ENCODE measurements around the gene TLE2. TPM values are rescaled to one million over a fixed set of nuclear protein-coding genes. Genes with fewer than 3 reads are reported as not detected.
"Not testable (repeated sequence)": the region's sequence is repeated elsewhere in the genome, so short reads cannot be mapped to it uniquely, and the experiment has no call there.

Gene TLE2
- total RNA-seq, 2 experiments from 2014 or later, result 0.24 to 0.57 TPM

DNA sequence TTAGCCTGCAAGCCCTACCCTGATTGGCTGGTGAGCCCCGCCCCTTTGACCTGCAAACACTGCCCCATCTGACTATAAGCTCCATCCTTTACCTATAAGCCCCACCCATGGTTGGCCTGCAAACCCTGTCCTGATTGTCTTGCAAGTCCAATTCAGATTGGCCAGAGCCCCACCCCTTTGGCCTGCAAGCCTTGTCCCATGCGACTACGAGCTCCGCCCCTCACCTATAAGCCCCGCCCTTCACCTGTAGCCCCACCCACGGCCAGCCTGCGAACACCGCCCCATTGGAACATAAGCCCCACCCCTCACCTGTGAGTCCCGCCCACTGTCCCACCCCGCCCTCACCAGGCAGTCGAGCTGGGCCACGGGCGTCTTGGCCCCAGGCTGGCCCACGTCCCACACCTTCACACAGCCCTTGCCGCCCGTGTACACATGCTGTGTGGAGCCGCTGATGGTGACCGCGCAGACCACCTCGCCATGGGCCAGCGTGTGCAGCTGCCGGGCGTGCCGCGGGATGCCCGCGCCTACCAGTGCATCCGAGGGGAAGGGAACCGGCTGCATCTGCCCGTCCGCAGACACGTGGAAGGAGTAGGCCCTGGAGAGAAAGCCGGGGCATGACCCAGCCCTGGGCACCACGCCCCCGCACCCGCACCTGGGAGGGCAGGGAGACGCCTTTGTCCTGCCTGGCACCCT is 22.9 kb downstream of the TLE2 start:
- CTCF ChIA-PET, result interaction anchor here (1.3 kb wide), 1 partner anchor 56 kb away, joined by 5 read pairs; no protein-coding TSS in a partner anchor
- H3K36me3 Mint-ChIP-seq (ENCODE audit: low read depth), result no peaks in the 10 kb centered on the region
- ATAC-seq, result peak; percentile 23

DNA sequence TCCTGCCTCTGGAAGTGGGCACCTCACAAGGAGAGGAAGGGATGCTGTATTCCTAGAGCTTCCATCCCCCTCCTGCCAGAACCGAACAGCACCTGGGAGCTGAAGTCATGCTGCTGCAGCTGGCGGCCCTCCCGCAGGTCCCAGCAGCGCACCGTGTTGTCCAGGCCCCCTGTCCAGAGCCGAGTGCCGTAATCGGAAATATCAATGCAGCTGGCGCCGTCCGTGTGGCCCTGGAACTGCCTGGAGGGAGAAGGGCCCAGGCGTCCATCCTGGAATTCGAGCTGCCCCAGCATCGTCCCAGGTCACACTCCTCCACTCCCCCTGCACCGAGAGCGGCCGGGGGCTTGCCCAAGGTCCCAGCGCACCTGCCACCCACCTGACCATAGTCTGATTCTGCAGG is 23.7 kb downstream of the TLE2 start:
- Mint-ChIP-seq H3K4me1 (ENCODE audit: low read depth) (no peaks in the 10 kb centered on the region), H3K27me3 (ENCODE audit: low read depth) (no peaks in the 10 kb centered on the region), H3K36me3 (ENCODE audit: low read depth) (no peaks in the 10 kb centered on the region), H3K4me3 (no peak overlapping the region), H3K27ac (no peak overlapping the region), H3K9me3 (ENCODE audit: insufficient read depth) (no peaks in the 10 kb centered on the region)
- DNase-seq (no peak), ATAC-seq (no peak)
- CTCF ChIA-PET, result interaction anchor here (1.3 kb wide), 1 partner anchor 55 kb away, joined by 5 read pairs; no protein-coding TSS in a partner anchor
- POLR2A ChIA-PET, result interaction anchor here (0.8 kb wide), 1 partner anchor 47 kb away, joined by 3 read pairs; no protein-coding TSS in a partner anchor

More for the DNA sequence above, 22.9 kb downstream of the TLE2 start:
- DNase-seq, result peak; percentile 38
- H3K27ac Mint-ChIP-seq, result no peak overlapping the region
- H3K9me3 Mint-ChIP-seq (ENCODE audit: insufficient read depth), result no peaks in the 10 kb centered on the region
- H3K4me1 Mint-ChIP-seq (ENCODE audit: low read depth), result no peaks in the 10 kb centered on the region
- POLR2A ChIA-PET, result no interaction called here
- H3K4me3 Mint-ChIP-seq, result no peak overlapping the region
- no peaks in the 10 kb centered on the region for H3K27me3 Mint-ChIP-seq (ENCODE audit: low read depth)

DNA sequence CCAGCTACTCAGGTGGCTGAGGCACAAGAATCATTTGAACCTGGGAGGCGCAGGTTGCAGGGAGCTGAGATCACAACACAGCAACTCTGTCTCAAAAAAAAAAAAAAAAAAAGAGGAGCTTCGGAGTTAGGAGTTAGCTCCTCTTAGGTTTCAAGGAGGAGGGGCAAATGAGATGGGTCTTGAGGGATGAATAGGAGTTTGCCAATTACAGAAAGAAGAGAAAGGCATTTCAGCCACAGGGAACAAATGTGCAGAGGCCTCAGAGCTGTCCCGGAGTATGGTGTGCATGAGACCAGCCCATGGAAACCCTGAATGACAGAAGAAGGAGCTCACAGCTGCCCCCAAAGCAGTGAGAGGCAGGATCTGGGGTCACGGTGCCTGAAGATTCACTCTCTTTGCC is 24.6 kb downstream of the TLE2 start:
- no peak for ATAC-seq
- ChIA-PET CTCF (interaction anchor here (1.3 to 1.6 kb wide), 3 partner anchors 99 to 246 kb away, joined by 3 to 5 read pairs (median 4); no protein-coding TSS in a partner anchor), POLR2A (interaction anchor here (0.8 kb wide), 1 partner anchor 48 kb away, joined by 3 read pairs; no protein-coding TSS in a partner anchor)
- H3K4me1 Mint-ChIP-seq (ENCODE audit: low read depth), result no peaks in the 10 kb centered on the region
- no peak overlapping the region for H3K27ac Mint-ChIP-seq
- no peak overlapping the region for H3K4me3 Mint-ChIP-seq
- H3K36me3 Mint-ChIP-seq (ENCODE audit: low read depth), result no peaks in the 10 kb centered on the region
- H3K9me3 Mint-ChIP-seq (ENCODE audit: insufficient read depth), result no peaks in the 10 kb centered on the region
- no peaks in the 10 kb centered on the region for H3K27me3 Mint-ChIP-seq (ENCODE audit: low read depth)
- no peak for DNase-seq

DNA sequence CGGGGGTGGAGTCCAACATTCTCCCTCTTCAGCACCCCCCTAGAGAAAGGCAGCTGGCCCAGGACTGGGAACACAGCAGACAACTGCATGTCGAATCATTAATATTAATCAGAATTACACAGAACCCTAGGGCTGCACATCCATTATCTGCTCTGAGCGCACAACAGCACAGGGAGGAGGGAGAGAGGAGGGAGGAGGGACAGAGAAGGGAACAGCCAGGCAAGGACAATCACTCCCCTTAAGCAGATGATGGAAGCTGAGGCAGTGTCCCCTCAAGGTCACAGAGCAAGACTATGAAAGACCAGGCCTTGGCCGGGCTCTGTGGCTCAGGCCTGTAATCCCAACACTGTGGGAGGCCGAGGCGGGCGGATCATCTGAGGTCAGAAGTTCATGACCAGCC is 26.0 kb downstream of the TLE2 start:
- CTCF ChIA-PET, result no interaction called here
- H3K4me1 Mint-ChIP-seq (ENCODE audit: low read depth), result no peaks in the 10 kb centered on the region

DNA sequence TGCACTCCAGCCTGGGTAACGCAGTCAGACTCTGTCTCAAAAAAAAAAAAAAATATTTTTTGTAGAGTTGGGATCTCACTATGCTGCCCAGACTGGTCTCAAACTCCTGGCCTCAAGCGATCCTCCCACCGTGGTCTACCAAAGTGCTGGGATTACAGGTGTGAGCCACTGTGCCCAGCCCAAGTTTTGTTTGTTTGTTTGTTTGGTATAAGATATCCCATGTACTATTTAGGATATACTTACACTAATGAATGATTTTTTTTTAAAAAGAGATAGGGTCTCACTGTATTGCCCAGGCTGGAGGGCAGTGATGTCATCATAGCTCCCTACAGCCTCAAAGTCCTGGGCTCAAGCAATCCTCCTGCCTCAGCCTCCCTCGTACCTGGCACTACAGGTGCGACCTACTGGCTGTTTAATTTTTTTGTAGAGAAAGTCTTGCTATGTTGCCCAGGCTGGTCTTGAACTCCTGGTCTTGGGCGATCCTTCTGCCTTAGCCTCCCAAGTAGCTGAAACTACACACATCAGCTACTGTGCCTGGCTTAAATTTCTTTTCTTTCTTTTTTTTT is 27.8 kb downstream of the TLE2 start:
- Mint-ChIP-seq H3K4me1 (ENCODE audit: low read depth) (no peaks in the 10 kb centered on the region), H3K27me3 (ENCODE audit: low read depth) (no peaks in the 10 kb centered on the region), H3K36me3 (ENCODE audit: low read depth) (no peaks in the 10 kb centered on the region), H3K9me3 (ENCODE audit: insufficient read depth) (no peaks in the 10 kb centered on the region), H3K27ac (no peak overlapping the region), H3K4me3 (no peak overlapping the region)
- DNase-seq, result no peak
- CTCF ChIA-PET, result no interaction called here
- no peak for ATAC-seq
- POLR2A ChIA-PET, result no interaction called here

More for the DNA sequence above, 26.0 kb downstream of the TLE2 start:
- H3K27ac Mint-ChIP-seq, result no peak overlapping the region
- no peaks in the 10 kb centered on the region for H3K27me3 Mint-ChIP-seq (ENCODE audit: low read depth)
- H3K36me3 Mint-ChIP-seq (ENCODE audit: low read depth), result no peaks in the 10 kb centered on the region
- ATAC-seq, result no peak
- DNase-seq, result no peak
- POLR2A ChIA-PET, result interaction anchor here (0.6 kb wide), 1 partner anchor 36 kb away, joined by 4 read pairs; no protein-coding TSS in a partner anchor
- H3K9me3 Mint-ChIP-seq (ENCODE audit: insufficient read depth), result no peaks in the 10 kb centered on the region
- no peak overlapping the region for H3K4me3 Mint-ChIP-seq

DNA sequence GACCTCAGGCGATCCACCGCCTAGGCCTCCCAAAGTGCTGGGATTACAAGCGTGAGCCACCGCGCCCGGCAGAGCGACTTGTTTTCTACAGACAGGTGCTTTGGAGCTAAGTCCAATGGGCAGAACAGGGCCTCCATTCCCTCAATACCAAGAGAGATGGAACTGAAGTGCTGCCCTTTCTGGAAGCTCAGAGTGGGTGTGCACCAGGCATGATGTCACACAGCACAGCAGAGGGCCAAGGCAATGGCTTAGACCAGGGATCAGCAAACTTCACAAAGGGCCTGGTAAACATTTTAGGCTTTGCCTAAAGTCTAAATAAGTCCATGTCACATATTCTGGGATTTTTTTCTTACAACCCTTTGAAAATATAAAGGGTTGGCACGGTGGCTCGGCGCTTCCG is 30.4 kb downstream of the TLE2 start:
- DNase-seq (no peak), ATAC-seq (no peak)
- Mint-ChIP-seq H3K9me3 (ENCODE audit: insufficient read depth) (no peaks in the 10 kb centered on the region), H3K4me3 (no peak overlapping the region), H3K4me1 (ENCODE audit: low read depth) (no peaks in the 10 kb centered on the region), H3K27me3 (ENCODE audit: low read depth) (peaks cover 2% of the 10 kb centered on the region), H3K36me3 (ENCODE audit: low read depth) (no peaks in the 10 kb centered on the region), H3K27ac (no peak overlapping the region)
- POLR2A ChIA-PET, result no interaction called here
- CTCF ChIA-PET, result no interaction called here

DNA sequence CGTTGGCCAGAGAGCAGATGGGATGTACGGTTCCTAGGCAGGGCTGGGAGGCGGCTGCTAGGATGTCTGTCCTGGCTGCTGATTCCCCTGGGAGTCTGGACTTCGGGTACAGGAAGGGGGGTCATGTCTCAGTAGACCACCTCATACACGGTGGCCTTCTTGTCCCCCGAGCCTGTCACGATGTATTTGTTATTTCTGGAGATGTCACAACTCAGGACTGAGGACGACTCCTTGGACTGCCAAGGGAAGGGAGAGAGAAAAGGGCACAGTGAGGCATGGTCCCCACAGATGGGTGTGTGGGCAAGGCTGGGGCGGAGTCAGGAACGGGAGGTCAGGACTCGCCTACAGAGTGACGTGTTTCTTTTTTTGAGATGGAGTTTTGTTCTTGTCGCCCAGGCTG is 31.4 kb downstream of the TLE2 start:
- ChIA-PET POLR2A (no interaction called here), CTCF (no interaction called here)
- DNase-seq, result no peak
- no peak overlapping the region for H3K27ac Mint-ChIP-seq
- H3K9me3 Mint-ChIP-seq (ENCODE audit: insufficient read depth), result no peaks in the 10 kb centered on the region
- H3K4me1 Mint-ChIP-seq (ENCODE audit: low read depth), result no peaks in the 10 kb centered on the region
- ATAC-seq, result no peak
- peaks cover 2% of the 10 kb centered on the region for H3K27me3 Mint-ChIP-seq (ENCODE audit: low read depth)
- H3K36me3 Mint-ChIP-seq (ENCODE audit: low read depth), result no peaks in the 10 kb centered on the region
- no peak overlapping the region for H3K4me3 Mint-ChIP-seq

DNA sequence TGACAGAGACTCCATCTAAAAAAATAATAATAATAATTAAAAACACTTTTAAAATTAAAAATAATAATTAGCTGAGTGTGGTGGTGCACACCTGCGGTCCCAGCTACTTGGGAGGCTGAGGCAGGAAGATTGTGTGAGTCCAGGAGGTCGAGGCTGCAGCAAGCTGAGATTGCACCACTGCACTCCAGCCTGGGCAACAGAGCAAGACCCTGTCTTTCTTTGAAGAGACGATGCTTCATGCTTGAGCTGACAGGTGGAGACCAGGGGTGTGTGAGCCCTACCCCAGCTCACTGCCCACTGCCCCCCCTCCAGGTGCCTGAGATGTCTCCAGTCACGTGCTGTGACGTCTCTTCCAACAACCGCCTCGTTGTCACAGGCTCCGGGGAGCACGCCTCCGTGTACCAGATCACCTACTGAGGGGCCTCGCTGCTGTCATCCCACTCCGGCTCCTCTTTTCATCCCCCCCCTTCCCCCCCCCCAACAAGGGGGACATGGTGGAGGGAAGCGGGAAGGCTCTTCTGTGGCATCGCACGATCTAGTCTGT is 34.4 kb downstream of the TLE2 start:
- ChIA-PET POLR2A (no interaction called here), CTCF (no interaction called here)
- DNase-seq (no peak), ATAC-seq (no peak)
- H3K27ac Mint-ChIP-seq, result no peak overlapping the region
- H3K27me3 Mint-ChIP-seq (ENCODE audit: low read depth), result peaks cover 2% of the 10 kb centered on the region
- H3K9me3 Mint-ChIP-seq (ENCODE audit: insufficient read depth), result no peaks in the 10 kb centered on the region
- no peaks in the 10 kb centered on the region for H3K36me3 Mint-ChIP-seq (ENCODE audit: low read depth)
- no peak overlapping the region for H3K4me3 Mint-ChIP-seq
- no peaks in the 10 kb centered on the region for H3K4me1 Mint-ChIP-seq (ENCODE audit: low read depth)

DNA sequence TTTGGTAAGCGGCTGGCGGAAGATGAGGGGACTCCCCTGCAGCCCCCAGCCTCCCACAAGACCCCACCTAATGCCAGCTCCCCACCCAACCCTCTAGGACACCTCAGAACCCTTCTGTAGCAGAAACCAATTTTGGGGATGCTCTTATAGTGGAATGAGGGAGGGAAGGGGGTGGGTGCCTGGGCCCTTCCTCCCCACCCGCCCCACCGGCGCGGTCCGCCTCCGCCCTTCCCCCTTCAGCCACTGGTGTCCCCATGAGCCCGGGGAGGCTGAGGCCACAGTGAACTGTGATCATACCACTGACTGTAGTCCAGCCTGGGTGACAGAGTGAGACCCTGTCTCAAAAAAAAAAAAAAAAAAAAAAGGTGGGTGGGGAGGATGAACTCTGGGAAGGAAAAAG is 35.5 kb downstream of the TLE2 start:
- Mint-ChIP-seq H3K4me3 (no peak overlapping the region), H3K27me3 (ENCODE audit: low read depth) (peaks cover 2% of the 10 kb centered on the region), H3K9me3 (ENCODE audit: insufficient read depth) (no peaks in the 10 kb centered on the region), H3K27ac (no peak overlapping the region), H3K36me3 (ENCODE audit: low read depth) (no peaks in the 10 kb centered on the region), H3K4me1 (ENCODE audit: low read depth) (no peaks in the 10 kb centered on the region)
- CTCF ChIA-PET, result no interaction called here
- POLR2A ChIA-PET, result no interaction called here
- DNase-seq (no peak), ATAC-seq (no peak)

DNA sequence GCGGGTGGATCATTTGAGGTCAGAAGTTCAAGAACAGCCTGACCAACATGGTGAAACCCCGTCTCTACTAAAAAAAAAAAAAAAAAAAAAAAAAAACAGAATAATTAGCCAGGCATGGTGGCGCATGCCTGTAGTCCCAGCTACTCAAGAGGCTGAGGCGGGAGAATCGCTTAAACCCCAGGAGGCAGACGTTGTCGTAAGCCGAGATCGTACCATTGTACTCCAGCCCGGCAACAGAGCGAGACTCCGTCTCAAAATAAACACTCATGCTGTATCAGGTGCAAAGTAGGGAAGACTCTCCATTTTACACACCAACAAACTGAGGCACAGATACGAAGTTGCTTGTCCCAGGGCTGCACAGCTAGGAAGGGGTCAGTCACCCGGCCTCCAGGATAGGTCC is 36.1 kb downstream of the TLE2 start:
- Mint-ChIP-seq H3K9me3 (ENCODE audit: insufficient read depth) (no peaks in the 10 kb centered on the region), H3K27me3 (ENCODE audit: low read depth) (peaks cover 2% of the 10 kb centered on the region), H3K27ac (no peak overlapping the region), H3K4me3 (no peak overlapping the region), H3K36me3 (ENCODE audit: low read depth) (no peaks in the 10 kb centered on the region), H3K4me1 (ENCODE audit: low read depth) (no peaks in the 10 kb centered on the region)
- ChIA-PET POLR2A (no interaction called here), CTCF (no interaction called here)
- ATAC-seq (no peak), DNase-seq (no peak)

DNA sequence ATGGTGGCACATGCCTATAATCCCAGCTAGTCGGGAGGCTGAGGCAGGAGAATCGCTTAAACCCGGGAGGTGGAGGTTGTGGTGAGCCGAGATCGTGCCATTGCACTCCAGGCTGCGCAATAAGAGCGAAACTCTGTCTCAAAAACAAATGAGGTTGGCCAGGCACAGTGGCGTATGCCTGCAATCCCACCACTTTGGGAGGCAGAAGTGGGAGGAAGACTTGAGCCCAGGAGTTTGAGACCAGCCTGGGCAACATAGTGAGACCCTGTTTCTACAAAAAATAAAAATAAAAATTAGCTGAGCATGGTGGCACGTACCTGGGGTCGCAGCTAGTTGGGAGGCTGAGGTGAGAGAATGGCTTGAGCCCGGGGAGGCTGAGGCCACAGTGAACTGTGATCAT is 36.7 kb downstream of the TLE2 start:
- H3K4me1 Mint-ChIP-seq (ENCODE audit: low read depth); H3K27me3 Mint-ChIP-seq (ENCODE audit: low read depth); H3K9me3 Mint-ChIP-seq (ENCODE audit: insufficient read depth); ATAC-seq; CTCF ChIA-PET; DNase-seq; H3K27ac Mint-ChIP-seq; H3K4me3 Mint-ChIP-seq; H3K36me3 Mint-ChIP-seq (ENCODE audit: low read depth): not testable (repeated sequence)
- POLR2A ChIA-PET, result interaction anchor here (0.7 kb wide), 1 partner anchor 24 kb away, joined by 3 read pairs; no protein-coding TSS in a partner anchor

DNA sequence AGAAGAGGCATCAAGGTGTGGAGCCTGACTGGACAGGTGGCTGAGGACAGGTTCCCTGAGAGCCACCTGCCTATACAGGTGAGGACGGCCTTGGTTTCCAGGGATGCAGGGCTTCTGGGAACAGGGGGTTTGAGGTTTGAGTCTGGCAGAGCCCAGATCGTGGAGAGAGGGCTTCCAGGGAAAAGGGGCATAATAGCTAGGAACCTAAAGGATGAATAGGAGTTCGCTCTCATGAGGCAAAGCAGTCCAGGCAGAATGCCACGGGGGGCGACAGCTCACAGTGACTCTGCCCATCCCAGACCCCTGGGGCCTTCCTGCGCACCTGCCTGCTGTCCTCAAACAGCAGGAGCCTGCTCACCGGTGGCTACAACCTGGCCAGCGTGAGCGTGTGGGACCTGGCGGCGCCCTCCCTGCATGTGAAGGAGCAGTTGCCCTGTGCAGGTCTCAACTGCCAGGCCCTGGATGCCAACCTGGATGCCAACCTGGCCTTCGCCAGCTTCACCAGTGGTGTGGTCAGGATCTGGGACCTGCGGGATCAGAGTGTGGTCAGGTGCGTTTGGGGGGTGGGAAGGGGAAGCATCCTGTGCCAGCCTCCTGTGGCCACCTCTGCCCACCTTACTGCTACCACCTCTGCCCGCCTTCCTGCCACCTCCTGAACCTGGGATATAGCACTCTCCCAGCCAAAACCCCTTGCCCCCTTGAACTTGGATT is 39.7 kb downstream of the TLE2 start:
- POLR2A ChIA-PET, result no interaction called here
- H3K9me3 Mint-ChIP-seq (ENCODE audit: insufficient read depth), result no peaks in the 10 kb centered on the region
- ATAC-seq, result no peak
- CTCF ChIA-PET, result no interaction called here
- H3K4me1 Mint-ChIP-seq (ENCODE audit: low read depth), result no peaks in the 10 kb centered on the region
- no peaks in the 10 kb centered on the region for H3K36me3 Mint-ChIP-seq (ENCODE audit: low read depth)
- H3K4me3 Mint-ChIP-seq, result no peak overlapping the region
- H3K27me3 Mint-ChIP-seq (ENCODE audit: low read depth), result peaks cover 4% of the 10 kb centered on the region
- no peak for DNase-seq
- H3K27ac Mint-ChIP-seq, result no peak overlapping the region

Data from activated CD8-positive, alpha-beta T cell treated with anti-CD3 and anti-CD28 coated beads, Interleukin-2, amount 10 ng/mL, durations not matched to agents 7 days and 5 days (primary cell).